GM12872 (cell line): ENCODE data around the gene MYZAP.

ENCODE experiments used
- CTCF ChIP-seq: IDR thresholded peaks from 3 replicates; pipeline ENCODE4 v1.5.1; 2011; ENCODE audit warnings: low read depth, mild to moderate bottlenecking, low read length, moderate library complexity; ENCODE audit not compliant: insufficient read depth

Gene MYZAP

GRCh38 chr15:57697588-57697987, 105.9 kb downstream of the MYZAP start:
- no peak for TF ChIP-seq CTCF

DNA sequence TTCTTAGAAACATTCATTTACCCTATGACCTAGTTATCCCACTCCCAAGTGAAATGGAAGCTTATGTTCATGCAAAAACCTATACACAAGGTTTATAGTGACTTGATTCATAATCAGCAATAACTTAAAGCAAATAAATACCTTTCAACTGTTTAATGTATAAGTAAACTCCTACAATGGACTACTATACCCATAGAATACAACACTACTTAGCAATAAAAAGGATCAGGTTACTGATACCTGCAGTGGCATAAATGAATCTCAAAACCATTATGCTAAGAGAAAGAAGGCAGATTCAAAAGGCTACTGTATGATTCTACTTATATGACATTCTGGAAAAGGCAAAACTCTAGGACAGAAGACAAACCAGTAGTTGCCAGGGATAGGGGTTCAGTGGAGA, 106.5 kb downstream of the MYZAP start:
- TF ChIP-seq CTCF: no peak

DNA sequence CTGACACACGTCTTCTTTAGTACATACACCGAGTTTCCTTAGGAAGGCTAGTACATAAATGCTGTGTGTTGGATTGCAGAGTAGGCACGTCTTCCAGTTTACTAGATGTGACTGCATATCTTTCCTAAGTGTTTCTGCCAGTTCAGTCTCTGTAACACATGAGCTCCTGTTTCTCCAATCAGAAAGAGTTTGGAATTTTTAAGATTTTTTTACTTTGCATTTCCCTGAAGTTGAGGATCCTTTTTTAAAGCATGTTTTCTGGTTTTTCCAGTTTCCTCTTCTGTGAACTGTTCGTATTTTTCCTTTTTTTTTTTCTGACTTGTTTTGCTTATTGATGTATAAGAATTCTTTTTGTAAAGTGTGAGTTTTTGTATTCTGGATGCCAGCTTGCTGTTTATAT, 107.3 kb downstream of the MYZAP start:
- TF ChIP-seq CTCF: no peak

DNA sequence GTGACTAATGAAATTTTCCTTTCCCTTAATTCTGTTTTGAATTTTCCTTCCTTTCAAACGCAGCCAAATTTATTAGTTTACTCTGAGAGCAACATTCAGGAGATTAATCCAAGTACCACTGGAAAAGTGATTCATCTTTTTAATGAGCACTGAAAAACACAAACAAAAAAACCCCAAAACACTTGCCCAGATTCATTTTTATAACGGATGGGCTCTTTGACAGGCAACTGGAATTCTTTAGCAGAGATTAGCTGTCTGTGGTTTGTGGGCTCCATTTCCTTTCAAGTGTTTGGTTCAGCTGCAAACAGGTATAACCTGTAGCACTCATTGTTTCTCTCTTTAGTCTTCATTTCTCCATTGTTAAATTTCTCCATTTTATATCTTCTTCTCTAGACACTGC, 111.7 kb downstream of the MYZAP start:
- no peak for TF ChIP-seq CTCF

GRCh38 chr15:57704441-57704840, 112.7 kb downstream of the MYZAP start:
- no peak for TF ChIP-seq CTCF

GRCh38 chr15:57705746-57706404, 114.2 kb downstream of the MYZAP start:
- no peak for TF ChIP-seq CTCF

DNA sequence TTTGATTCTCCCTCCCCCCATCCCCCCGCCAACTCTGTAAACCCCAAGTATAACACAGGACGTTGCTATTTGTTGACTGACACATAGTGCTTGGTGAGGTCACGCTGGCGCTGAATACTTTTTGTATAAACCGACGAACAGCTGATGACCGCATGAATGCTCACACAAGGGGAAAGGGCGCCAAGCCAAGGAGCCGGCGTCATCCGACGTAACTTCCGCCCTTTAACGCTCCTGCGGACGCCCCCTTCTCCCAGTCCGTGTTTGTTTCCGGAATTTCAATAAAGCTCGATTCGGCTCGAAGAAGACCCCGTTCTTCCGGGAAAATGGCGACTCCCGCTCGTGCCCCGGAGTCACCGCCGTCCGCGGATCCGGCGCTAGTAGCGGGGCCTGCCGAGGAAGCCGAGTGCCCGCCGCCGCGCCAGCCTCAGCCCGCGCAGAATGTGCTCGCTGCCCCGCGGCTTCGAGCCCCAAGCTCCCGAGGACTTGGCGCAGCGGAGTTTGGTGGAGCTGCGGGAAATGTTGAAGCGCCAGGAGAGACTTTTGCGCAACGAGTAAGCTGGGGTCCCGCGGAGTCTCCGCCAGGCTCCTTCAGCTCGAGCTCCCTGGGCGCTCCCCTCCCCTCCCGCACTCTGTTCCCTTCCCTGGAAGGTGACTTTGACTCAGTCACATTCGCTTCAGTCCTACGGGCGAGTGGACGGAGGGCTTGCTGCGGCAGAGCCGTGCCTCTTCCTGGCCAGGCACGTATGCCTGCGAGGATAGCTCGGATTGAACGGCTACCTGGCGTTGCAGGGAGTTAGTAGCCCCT, 114.9 kb downstream of the MYZAP start, which contains the start of gene POLR2M:
Gene POLR2M, plus strand, starts transcription at position 310 of the 805 bp plus-strand sequence. Its CDS starts 129 bp downstream, at position 439.
- no peak for TF ChIP-seq CTCF
